OCI-LY1 (cell line): Measurements from ENCODE around the gene LSP1.

ENCODE experiments used
- H2AFZ ChIP-seq: fragments of 200-600 bp; sonication (generic), shearing (Covaris generic); 2 replicates; pipeline ENCODE4 v1.6.0; 2014; ENCODE audit warnings: antibody characterized with exemption, mild to moderate bottlenecking, low read length
- H3F3A ChIP-seq: fragments of 200-600 bp; sonication (generic), shearing (Covaris generic); 2 replicates; pipeline ENCODE4 v1.6.0; 2014; ENCODE audit warnings: mild to moderate bottlenecking, antibody characterized with exemption, low read length, moderate library complexity; ENCODE audit not compliant: insufficient read depth
- H3K27ac ChIP-seq: fragments of 200-600 bp; sonication (generic); 2 replicates; pipeline ENCODE4 v1.5.1; 2014; ENCODE audit warnings: low read length, mixed run types, mild to moderate bottlenecking, low read depth; ENCODE audit not compliant: poor library complexity, severe bottlenecking
- H3K27me3 ChIP-seq: fragments of 200-600 bp; sonication (generic); 2 replicates; pipeline ENCODE4 v1.6.0; 2014; ENCODE audit warnings: antibody characterized with exemption, mild to moderate bottlenecking, low read length, moderate library complexity; ENCODE audit not compliant: insufficient read depth
- H3K36me3 ChIP-seq: fragments of 200-600 bp; sonication (generic); 2 replicates; pipeline ENCODE4 v1.6.1; 2014; ENCODE audit warnings: mild to moderate bottlenecking, antibody characterized with exemption, low read length, moderate library complexity, mixed read lengths; ENCODE audit not compliant: insufficient read depth
- H3K4me1 ChIP-seq: fragments of 200-600 bp; sonication (generic); 2 replicates; pipeline ENCODE4 v1.5.1; 2014; ENCODE audit warnings: mild to moderate bottlenecking, low read length, moderate library complexity; ENCODE audit not compliant: insufficient read depth, severe bottlenecking
- H3K4me2 ChIP-seq: fragments of 200-600 bp; sonication (generic), shearing (Covaris generic); 2 replicates; pipeline ENCODE4 v1.6.1; 2014; ENCODE audit warnings: low read length
- H3K4me3 ChIP-seq: fragments of 200-600 bp; sonication (generic); 2 replicates; pipeline ENCODE4 v1.5.1; 2014; ENCODE audit warnings: low read length, low read depth, mild to moderate bottlenecking, mixed read lengths; ENCODE audit not compliant: poor library complexity, severe bottlenecking
- H3K79me2 ChIP-seq: fragments of 200-600 bp; shearing (Covaris generic); 2 replicates; pipeline ENCODE4 v1.6.1; 2016; ENCODE audit warnings: mixed run types, low read length, mixed read lengths; ENCODE audit not compliant: insufficient read depth
- H3K9ac ChIP-seq: fragments of 200-600 bp; sonication (generic), shearing (Covaris generic); 2 replicates; pipeline ENCODE4 v1.6.1; 2014; ENCODE audit warnings: mild to moderate bottlenecking, low read length, mixed read lengths
- H3K9me2 ChIP-seq: fragments of 200-600 bp; sonication (generic), shearing (Covaris generic); 2 replicates; pipeline ENCODE4 v1.6.1; 2014; ENCODE audit warnings: low read depth, mild to moderate bottlenecking, low read length, mixed read lengths
- H3K9me3 ChIP-seq: fragments of 200-600 bp; shearing (Covaris generic); 2 replicates; pipeline ENCODE4 v1.6.1; 2014; ENCODE audit warnings: low read length, mixed read lengths
- H4K20me1 ChIP-seq: fragments of 200-600 bp; sonication (generic), shearing (Covaris generic); 2 replicates; pipeline ENCODE4 v1.6.0; 2016; ENCODE audit warnings: mild to moderate bottlenecking, low read length; ENCODE audit not compliant: insufficient read depth
- EZH2 ChIP-seq: fragments of 200-600 bp; sonication (generic), shearing (Covaris generic); IDR thresholded peaks from 2 replicates; pipeline ENCODE4 v1.8.0; 2017; ENCODE audit warnings: borderline replicate concordance, mixed run types, mild to moderate bottlenecking, antibody characterized with exemption, low read length, moderate library complexity, mixed read lengths
- TF ChIP-seq, protein P1 (sequence below): fragments of 200-600 bp; sonication (generic), shearing (Covaris generic); IDR thresholded peaks from 2 replicates; pipeline ENCODE4 v1.5.1; 2017; ENCODE audit warnings: mild to moderate bottlenecking, antibody characterized with exemption, low read length, moderate library complexity, mixed read lengths

LSP1 gene

DNA sequence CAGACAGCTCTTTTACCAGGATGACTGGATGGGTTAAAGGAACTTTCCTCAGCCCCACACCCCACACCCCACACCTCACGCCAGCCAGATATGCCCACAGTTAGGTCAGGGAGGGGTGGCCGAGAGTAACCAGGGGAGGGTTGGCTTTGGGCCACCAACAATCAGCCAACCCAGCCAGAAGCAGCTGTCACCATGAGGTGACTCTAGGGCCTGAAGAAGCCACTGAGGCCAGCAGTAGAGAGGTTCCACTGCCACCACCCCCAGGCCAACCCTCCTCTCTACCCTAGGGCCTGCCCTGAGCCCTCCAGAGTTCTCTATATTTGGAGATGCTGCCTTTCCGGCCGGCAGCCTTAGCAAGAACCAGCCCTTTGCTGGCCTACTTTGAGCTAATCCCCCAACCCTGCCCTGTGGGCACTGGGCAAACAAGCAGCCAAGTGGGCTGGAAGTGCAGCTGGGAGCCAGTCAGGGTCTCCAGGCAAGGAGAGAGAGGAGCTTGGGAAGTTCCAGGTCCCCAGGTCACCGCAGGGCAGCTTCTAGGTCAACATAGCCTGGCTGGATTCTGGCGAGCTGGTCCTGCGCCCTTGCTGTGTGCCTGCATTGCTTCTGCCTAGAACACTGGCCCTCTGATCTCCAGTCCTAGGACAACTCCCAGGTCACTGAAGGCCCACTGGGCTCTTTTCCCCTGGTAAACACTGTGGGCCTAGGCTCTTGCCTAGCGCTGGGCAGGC lies 30.1 kb upstream of the LSP1 start:
- Histone ChIP-seq H4K20me1 (no peaks in the 10 kb centered on the region), H3K36me3 (no peaks in the 10 kb centered on the region), H3K27ac (no peak overlapping the region), H3K79me2 (no peaks in the 10 kb centered on the region), H2AFZ (no peak overlapping the region), H3K9me3 (no peaks in the 10 kb centered on the region), H3K9ac (no peak overlapping the region), H3F3A (no peaks in the 10 kb centered on the region), H3K9me2 (no peaks in the 10 kb centered on the region), H3K27me3 (peaks cover 5% of the 10 kb centered on the region; the same call in 1 of the 2 replicates), H3K4me3 (no peak overlapping the region), H3K4me2 (no peak overlapping the region), H3K4me1 (no peaks in the 10 kb centered on the region)
- TF ChIP-seq EZH2: no peak
- TF ChIP-seq, protein P1, sequence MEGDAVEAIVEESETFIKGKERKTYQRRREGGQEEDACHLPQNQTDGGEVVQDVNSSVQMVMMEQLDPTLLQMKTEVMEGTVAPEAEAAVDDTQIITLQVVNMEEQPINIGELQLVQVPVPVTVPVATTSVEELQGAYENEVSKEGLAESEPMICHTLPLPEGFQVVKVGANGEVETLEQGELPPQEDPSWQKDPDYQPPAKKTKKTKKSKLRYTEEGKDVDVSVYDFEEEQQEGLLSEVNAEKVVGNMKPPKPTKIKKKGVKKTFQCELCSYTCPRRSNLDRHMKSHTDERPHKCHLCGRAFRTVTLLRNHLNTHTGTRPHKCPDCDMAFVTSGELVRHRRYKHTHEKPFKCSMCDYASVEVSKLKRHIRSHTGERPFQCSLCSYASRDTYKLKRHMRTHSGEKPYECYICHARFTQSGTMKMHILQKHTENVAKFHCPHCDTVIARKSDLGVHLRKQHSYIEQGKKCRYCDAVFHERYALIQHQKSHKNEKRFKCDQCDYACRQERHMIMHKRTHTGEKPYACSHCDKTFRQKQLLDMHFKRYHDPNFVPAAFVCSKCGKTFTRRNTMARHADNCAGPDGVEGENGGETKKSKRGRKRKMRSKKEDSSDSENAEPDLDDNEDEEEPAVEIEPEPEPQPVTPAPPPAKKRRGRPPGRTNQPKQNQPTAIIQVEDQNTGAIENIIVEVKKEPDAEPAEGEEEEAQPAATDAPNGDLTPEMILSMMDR: no peak

DNA sequence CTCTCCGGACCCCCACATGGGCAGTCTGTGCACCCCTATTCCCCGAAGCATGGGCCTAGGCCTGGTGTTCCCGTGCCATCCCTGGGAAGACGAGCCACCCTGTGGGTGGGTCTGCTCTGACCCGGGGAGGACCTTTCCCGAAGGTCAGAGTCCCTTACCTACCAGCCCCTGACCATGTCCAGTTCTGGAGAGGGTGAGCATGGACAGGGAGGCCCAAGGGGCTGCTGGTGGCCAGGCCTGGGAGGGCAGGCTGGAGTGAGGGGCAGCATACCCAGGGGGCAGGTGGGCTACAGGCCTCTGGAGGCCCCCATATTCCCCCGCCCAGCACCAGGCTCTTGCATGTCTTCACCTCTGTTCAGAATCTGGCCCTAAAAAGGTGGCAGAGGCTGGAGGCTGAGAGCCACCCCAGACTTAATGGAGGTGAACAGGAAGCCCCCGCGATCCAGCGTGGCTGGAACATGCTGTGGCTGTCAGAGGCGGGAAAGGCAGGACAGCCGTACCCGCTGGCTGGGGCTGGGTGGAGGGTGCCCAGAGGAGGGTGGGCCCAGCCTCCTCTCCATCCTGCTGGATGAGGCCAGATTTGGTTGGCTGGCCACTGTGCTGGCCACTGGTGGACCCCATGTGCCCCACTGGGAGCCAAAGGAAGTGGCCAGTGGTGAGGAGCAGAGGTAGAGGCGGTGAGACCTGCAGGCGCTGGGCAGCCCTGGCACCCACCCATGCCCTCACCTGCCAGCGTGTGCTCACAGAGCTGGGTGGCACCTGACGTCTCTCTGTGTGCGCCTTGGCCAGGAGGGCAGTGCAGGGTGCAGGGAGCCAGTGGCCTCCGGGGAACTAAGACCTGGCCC lies 29.3 kb upstream of the LSP1 start:
- H3K9me3 ChIP-seq: no peaks in the 10 kb centered on the region
- no peaks in the 10 kb centered on the region for H3K79me2 ChIP-seq
- H3K4me3 ChIP-seq: no peak overlapping the region
- no peak overlapping the region for H3K4me2 ChIP-seq
- TF ChIP-seq, protein P1: no peak
- no peak for TF ChIP-seq EZH2
- H3K9me2 ChIP-seq: no peaks in the 10 kb centered on the region
- no peak overlapping the region for H3K9ac ChIP-seq
- no peaks in the 10 kb centered on the region for H4K20me1 ChIP-seq
- H3K36me3 ChIP-seq: no peaks in the 10 kb centered on the region
- no peak overlapping the region for H3K27ac ChIP-seq
- H3F3A ChIP-seq: no peaks in the 10 kb centered on the region
- peaks cover 5% of the 10 kb centered on the region; the same call in 1 of the 2 replicates for H3K27me3 ChIP-seq
- no peaks in the 10 kb centered on the region for H3K4me1 ChIP-seq
- H2AFZ ChIP-seq: no peak overlapping the region

DNA sequence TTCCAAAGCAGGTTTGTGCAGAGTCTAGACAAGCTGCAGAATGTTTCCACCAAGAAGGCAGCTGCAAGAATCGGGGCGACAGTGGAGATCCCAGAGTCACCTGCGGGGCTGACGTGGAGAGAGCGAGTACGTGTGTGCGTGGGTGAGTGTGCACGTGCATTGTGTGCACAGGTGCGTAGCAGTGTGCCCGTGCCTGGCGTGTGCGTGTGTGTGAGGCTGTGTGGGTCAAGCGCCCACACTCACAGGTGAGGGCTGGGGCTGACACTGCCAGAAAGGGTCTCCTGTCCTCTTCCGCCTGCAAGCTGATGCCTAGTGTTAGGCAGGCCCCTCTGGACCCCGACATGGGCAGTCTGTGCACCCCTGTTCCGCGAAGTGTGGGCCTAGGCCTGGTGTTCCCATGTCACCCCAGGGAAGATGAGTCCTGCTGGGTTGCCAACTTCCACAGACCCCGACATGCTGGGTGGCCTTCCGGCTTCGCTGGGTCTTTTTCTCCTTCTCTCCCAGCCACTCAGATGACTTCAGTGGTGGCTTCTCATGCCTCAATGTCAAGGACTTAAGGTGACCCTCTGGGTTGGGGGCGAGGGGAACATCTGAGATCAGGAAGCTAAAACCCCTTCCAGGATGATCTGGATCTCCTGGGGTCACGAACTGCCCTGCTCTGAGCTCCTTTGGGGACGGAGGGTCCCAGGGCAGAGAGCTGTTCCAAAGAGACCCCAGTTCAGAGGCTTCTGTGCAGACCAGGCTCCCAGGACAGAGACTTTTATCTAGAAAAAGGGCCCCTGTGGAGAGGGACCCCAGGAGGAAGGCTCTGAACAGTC lies 28.5 kb upstream of the LSP1 start:
- TF ChIP-seq, protein P1: no peak
- TF ChIP-seq EZH2: no peak
- H3K4me3 ChIP-seq: no peak overlapping the region
- no peak overlapping the region for H3K4me2 ChIP-seq
- H3K9ac ChIP-seq: no peak overlapping the region
- no peak overlapping the region for H2AFZ ChIP-seq
- no peaks in the 10 kb centered on the region for H3K9me2 ChIP-seq
- no peaks in the 10 kb centered on the region for H3K9me3 ChIP-seq
- H3F3A ChIP-seq: no peaks in the 10 kb centered on the region
- no peaks in the 10 kb centered on the region; the same call in 1 of the 2 replicates for H3K27me3 ChIP-seq
- no peaks in the 10 kb centered on the region for H4K20me1 ChIP-seq
- H3K79me2 ChIP-seq: no peaks in the 10 kb centered on the region
- no peaks in the 10 kb centered on the region for H3K36me3 ChIP-seq
- no peaks in the 10 kb centered on the region for H3K4me1 ChIP-seq
- H3K27ac ChIP-seq: no peak overlapping the region
